GM12865 (cell line): ENCODE data around the gene CIPC.
A peak's percentile ranks its signal among the peaks of the same experiment; 100 is the strongest.

Source experiments
- DNase-seq: peaks from one replicate; pipeline ENCODE4 v3.0.0; 2010; ENCODE audit warnings: low read depth
- H3K4me3 ChIP-seq: 2 replicates; pipeline ENCODE4 v1.5.1; 2011; ENCODE audit warnings: mild to moderate bottlenecking, low read depth, low read length, control low read depth
- TF ChIP-seq, protein P1 (sequence below): IDR thresholded peaks from 2 replicates; pipeline ENCODE4 v1.5.1; 2011; ENCODE audit warnings: low read length, control low read depth, low read depth, inconsistent platforms; ENCODE audit not compliant: insufficient read depth; ENCODE audit errors: missing control alignments

Gene CIPC

GRCh38 chr14:77085538-77085937 lies 12.5 kb upstream of the CIPC start:
- H3K4me3 ChIP-seq = no peak overlapping the region
- TF ChIP-seq, protein P1, sequence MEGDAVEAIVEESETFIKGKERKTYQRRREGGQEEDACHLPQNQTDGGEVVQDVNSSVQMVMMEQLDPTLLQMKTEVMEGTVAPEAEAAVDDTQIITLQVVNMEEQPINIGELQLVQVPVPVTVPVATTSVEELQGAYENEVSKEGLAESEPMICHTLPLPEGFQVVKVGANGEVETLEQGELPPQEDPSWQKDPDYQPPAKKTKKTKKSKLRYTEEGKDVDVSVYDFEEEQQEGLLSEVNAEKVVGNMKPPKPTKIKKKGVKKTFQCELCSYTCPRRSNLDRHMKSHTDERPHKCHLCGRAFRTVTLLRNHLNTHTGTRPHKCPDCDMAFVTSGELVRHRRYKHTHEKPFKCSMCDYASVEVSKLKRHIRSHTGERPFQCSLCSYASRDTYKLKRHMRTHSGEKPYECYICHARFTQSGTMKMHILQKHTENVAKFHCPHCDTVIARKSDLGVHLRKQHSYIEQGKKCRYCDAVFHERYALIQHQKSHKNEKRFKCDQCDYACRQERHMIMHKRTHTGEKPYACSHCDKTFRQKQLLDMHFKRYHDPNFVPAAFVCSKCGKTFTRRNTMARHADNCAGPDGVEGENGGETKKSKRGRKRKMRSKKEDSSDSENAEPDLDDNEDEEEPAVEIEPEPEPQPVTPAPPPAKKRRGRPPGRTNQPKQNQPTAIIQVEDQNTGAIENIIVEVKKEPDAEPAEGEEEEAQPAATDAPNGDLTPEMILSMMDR = no peak
- DNase-seq = no peak

DNA sequence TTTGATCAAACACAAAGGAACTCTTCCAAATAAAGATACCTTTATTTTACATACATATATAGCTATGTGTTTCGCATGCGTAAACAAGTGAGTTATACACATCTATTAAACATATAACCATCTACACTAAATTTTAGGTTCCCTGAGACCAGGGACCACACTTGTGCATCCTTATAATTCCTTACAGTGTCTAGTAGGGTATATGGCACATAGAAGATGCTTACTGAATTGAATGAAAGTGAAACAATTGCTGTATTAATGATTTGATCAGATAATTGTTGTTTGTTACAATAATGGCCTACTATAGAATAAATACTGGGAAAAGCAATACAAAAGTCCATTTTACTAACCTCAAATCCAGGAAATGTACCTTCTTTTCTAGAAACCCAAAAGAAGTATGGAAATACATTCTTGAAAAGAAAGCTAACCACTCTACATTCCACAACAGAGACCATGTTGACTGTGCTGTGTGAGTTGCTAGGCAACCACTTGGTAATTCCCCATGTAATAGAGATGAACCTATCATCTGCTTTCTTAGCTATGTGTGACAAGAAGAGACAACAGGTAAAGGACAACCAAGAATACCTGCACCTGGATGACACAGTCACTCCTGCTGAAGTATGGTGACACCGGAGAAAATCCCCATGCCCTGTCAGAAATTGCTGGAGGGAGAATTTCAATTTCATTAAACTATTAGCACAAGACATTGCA lies 11.9 kb upstream of the CIPC start:
- TF ChIP-seq, protein P1 = no peak
- peak; percentile 73 for DNase-seq
- H3K4me3 ChIP-seq = no peak overlapping the region

DNA sequence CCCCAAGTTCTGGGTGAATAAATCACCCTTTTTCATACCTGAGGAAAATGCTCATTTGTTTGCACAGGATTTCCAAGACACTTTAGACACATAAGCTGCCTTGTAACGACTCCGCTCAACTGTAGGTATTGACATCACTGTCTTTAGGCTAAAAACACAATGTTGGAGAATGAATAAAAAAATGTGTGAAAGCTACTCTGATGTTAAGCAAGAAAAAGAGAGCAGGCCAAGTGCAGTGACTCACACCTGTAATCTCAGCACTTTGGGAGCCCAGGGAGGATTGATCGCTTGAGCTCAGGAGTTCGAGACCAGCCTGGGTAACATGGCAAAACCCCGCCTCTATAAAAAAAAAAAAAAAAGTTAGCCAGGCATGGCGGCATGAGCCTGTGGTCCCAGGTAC lies 11.1 kb upstream of the CIPC start:
- H3K4me3 ChIP-seq = no peak overlapping the region
- no peak for DNase-seq
- TF ChIP-seq, protein P1 = no peak

GRCh38 chr14:77087631-77088030 lies 10.4 kb upstream of the CIPC start:
- TF ChIP-seq, protein P1 = no peak
- no peak overlapping the region for H3K4me3 ChIP-seq
- DNase-seq = no peak

DNA sequence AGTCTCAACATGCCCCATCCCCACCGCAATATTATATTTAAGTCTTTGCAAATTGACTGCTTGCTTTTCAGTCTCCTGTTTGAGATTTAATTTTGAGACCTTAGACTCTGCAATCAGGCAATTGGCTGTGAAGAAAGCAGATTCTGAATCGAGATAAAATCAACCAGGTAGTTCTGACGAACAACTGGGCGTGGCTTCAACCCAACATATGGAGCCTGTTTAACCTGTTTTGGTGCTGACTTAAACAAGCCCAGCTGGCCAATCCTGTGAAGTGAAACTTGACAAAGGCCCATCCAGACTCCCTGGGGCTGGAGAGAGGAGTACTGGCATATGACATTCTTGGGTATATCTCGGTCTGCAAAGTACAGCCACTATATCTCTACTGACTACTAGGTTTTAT lies 9.8 kb upstream of the CIPC start:
- TF ChIP-seq, protein P1 = no peak
- no peak for DNase-seq
- H3K4me3 ChIP-seq = no peak overlapping the region

DNA sequence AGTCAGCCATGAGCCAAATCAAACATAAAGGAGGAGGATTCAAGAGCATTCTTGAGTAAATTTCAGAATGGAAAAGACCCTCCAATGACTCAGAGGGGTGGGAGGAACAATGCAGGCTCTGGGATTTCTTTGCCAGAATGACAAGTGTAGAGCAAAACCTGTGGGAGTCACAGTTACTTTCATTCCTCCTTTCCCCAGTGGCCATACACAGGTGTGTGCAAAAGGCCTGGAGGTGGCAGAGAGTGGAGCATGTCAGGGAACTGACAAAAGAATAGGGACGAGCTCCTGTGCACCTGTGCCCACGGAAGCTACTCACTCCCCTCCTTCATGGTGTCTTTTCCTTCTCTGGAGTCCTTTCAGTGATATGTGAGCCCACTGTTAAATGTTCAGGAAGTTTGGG lies 9.4 kb upstream of the CIPC start:
- no peak for DNase-seq
- TF ChIP-seq, protein P1 = no peak
- H3K4me3 ChIP-seq = no peak overlapping the region

GRCh38 chr14:77091518-77091917 lies 6.5 kb upstream of the CIPC start:
- TF ChIP-seq, protein P1 = no peak
- H3K4me3 ChIP-seq = no peak overlapping the region
- DNase-seq = no peak
